ENCODE measurements around the gene CENPX. TPM values are rescaled to one million over a fixed set of nuclear protein-coding genes. Genes with fewer than 3 reads are reported as not detected.

CENPX gene
- total and polyA plus RNA-seq, 2 of the 13 experiments (the other 11 are each of a cell fraction or from before 2014, with no cell fraction given): 92.7 to 170 TPM

- TF ChIP-seq ZNF230 (CRISPR knock-in tag; IDR thresholded peaks at IDR 0.05): 0 out of 2 replicates have a peak, but pooled peaks have one; percentile 54
- no peak for TF ChIP-seq ATAD3A (CRISPR knock-in tag; IDR thresholded peaks at IDR 0.05)
- TF ChIP-seq ZBTB3 (CRISPR knock-in tag; IDR thresholded peaks at IDR 0.05; ENCODE audit: borderline replicate concordance, low read depth): no peak; the same call in 1 of the 2 replicates
- TF ChIP-seq TBL1XR1 (IDR thresholded peaks at IDR 0.05; ENCODE audit: borderline replicate concordance, low read length, partially characterized antibody): no peak
- TF ChIP-seq ZFP1 (CRISPR knock-in tag; IDR thresholded peaks at IDR 0.05): no peak
- no peak for TF ChIP-seq DBP (CRISPR knock-in tag; IDR thresholded peaks at IDR 0.05; ENCODE audit: not compliant biosample characterization)
- no peak for TF ChIP-seq ZNF484 (CRISPR knock-in tag; IDR thresholded peaks at IDR 0.05; ENCODE audit: borderline replicate concordance, low read depth)
- 0 out of 2 replicates have a peak, but pooled peaks have one; percentile 14 for TF ChIP-seq ZNF510 (CRISPR knock-in tag; IDR thresholded peaks at IDR 0.05; ENCODE audit: low read depth)
- no peak for TF ChIP-seq ZNF317 (CRISPR knock-in tag; IDR thresholded peaks at IDR 0.05)
- TF ChIP-seq KDM2A (CRISPR knock-in tag; IDR thresholded peaks at IDR 0.05; ENCODE audit: borderline replicate concordance, low read depth): no peak
- TF ChIP-seq SETDB1 (CRISPR knock-in tag; IDR thresholded peaks at IDR 0.05; ENCODE audit: borderline replicate concordance): no peak
- 0 out of 2 replicates have a peak, but pooled peaks have one; percentile 16 for TF ChIP-seq ZNF333 (CRISPR knock-in tag; IDR thresholded peaks at IDR 0.05; ENCODE audit: borderline replicate concordance)
- TF ChIP-seq ZNF383 (CRISPR knock-in tag; IDR thresholded peaks at IDR 0.05; ENCODE audit: borderline replicate concordance): no peak
- no peak for TF ChIP-seq SMAD3 (CRISPR knock-in tag; IDR thresholded peaks at IDR 0.05)
- no peak for TF ChIP-seq DR1 (CRISPR knock-in tag; IDR thresholded peaks at IDR 0.05)
- TF ChIP-seq CEBPB (IDR thresholded peaks at IDR 0.05; ENCODE audit: borderline replicate concordance, low read depth, low read length): no peak
- 0 out of 2 replicates have a peak, but pooled peaks have one; percentile 11 for TF ChIP-seq SNAPC4 (CRISPR knock-in tag; IDR thresholded peaks at IDR 0.05)
- TF ChIP-seq PAXIP1 (CRISPR knock-in tag; conservative IDR thresholded peaks at IDR 0.05): no peak
- no peak for TF ChIP-seq JDP2 (CRISPR knock-in tag; IDR thresholded peaks at IDR 0.05; ENCODE audit: borderline replicate concordance)
- TF ChIP-seq SRY (CRISPR knock-in tag; IDR thresholded peaks at IDR 0.05): 0 out of 2 replicates have a peak, but pooled peaks have one; percentile 2
These were observed 23.8 kb downstream of the CENPX start (continued) for GRCh38 chr17:81998691-81999438.

All from HepG2 (cell line).